Measurements from ENCODE around the gene TFF1.

TFF1 gene

DNA sequence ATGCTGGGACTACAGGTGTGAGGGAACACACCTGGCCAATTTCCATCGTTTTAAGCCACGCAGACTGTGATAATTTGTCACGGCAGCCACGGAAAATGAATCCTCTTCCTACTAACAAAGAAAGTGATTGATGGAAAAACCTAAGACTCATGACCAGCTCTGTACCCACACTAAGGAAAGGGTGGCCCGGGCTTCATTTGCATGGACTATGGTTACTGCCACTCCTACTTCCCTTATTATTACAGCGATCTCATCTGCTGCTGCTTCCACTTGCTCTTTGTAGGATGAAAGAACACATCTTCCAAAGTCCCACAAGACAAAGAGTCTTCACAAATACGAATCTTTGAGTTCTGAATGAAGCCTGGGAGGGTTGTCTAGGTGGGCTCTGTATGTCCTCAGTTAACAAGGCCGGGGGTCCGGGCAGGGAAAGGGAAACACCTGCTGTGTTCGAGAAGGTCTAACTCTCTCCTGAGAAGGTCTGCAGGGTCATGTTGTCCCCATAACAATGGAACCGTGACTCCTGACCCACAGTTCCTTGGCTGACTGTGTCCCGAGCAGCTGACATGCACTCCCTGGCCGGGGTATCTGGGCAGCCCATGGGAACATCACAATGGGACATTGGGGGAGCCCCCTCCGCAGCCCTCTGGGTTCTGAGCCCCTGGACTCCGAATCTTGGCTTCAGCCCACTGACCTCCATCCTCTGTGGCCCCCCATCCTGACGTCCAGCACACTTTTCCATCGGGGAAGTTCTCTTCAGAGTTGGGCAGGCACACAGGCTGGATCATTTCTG, 13.3 kb upstream of the TFF1 start:
- no peak for DNase-seq

DNA sequence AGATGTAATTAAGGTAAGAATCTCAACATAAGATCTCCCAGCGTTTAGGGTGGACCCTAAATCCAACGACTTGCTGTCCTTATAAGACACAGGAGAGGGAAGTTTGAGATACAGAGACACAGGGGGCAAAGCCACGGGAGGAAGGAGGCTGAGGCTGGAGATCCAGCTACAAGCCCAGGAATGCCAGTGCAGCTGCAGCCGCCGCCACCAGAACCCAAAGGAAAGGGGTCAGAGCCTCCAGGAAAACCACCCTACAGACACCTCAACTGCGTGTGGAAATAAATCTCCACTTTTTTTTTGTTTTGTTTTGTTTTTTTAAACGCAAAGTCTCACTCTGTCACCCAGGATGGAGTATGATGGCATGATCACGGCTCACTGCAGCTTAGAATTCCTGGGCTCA, 12.1 kb upstream of the TFF1 start:
- DNase-seq = no peak

DNA sequence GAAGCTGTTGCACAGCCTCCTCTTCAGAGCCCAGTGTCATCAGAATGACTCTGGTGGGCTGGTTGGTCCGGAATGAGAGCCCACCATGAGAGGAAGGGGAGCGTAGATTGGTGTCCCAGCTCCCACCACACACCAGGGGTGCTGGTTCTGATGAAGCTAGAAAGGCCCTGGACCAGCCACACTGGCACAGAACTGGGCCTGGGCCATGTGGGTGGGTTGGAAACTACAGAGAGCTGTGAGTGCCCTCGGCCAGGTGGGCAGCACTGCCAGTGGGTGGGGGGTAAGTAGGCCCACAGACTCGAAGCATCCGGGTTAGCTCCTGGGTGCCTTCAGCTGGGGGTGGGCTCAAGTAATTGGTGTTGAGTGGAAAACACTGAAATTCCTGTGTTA, 11.6 kb upstream of the TFF1 start:
- no peak for DNase-seq

DNA sequence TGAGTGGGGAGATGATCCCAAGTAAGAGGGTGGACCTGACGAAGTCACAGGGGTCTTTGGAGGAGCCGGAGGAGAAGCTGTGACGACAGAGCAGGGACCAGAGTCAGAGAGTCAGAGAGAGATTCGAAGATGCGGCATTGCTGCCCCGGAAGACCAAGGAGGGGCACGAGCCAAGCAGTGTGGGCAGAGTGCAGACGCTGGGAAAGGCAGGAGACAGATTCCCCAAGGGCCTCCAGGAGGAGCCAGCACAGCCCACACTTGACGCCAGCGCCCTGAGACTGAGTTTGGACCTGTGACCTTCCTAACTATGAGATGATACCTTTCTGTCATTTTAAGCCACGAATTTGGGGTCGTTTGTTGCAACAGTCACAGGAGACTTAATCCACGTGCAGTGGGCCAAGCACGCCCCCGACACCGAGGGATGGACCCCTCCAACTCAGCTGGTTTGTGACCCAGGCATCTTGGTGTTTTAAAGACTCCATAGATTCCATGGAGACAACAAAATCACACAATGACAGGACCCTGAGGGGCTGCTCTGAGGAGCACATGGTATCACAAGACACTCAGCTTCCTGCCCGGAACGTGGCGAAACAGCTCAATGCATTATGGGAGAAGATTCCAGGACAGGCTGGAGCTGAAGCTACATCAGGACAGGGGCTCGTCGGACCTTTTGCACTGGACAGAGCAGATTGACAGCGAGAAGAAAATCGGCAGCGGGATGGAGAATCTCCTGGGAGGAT, 11.0 kb upstream of the TFF1 start:
- DNase-seq = no peak

DNA sequence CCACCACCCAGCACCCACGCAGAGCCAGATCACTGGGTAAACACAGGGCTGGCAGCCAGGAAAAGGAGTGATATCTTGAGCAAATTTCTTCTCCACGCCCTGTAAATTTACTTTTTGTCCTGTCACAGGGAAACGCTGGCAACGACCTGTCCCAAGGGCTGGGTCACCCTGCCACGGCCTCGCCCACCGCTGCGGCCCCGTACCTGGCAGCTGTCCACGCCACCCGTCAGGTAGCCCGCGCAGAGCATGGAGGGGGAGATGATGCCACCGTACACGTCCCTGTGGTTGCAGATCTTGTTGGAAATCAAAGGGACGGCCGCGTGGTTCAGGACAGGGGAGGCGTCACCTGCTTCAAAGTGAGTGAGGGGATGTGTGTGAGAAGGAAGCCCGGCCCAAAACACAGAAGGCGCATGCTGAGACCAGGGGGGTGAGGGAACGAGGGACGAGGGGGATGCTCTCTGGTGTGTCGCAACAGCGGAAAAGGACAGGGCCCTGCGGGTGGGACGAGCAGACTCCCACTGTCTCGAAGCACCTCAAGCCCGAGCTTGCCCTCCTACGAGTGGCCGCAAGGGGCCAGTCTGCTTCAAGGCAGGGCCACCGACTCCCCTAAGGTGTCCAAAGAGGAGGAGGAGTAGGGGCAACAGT, 10.1 kb upstream of the TFF1 start:
- DNase-seq = no peak

DNA sequence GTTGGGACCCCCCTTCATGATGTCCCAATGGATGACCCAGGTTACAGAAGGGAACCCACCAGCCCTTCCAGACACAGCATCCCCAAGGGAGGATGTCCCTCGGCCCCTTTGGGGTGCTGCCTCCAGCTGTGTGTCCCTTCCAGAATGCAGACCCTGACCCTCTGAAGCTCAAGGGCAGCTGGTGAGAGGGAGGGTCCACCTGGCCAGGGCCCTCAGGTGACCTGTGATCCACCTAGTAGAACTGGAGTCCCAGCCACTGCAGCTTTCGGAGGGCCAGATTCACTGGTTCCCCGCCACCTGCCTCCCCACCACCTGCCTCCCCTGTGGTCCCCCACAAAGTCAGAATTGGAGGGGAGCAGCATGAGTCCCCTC, 9.6 kb upstream of the TFF1 start:
- no peak for DNase-seq

DNA sequence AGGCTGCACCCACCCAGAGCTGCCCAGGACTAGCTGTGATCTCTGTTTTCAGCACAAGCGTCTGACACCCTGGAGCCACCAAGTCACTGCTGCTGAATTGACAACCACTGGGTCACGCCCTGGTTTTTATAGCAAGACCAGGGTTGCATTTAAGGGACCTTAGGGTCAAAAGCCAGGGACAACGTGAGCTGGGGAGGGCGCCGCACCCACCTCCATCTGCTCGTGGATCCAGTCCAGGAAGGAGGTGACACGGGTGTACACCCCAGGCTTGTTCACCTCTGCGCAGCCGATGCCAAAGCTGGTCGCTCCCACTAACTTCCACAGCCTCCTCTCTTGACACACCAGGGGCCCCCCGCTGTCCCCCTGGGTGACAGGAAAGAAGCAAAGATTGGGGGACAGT, 9.2 kb upstream of the TFF1 start:
- no peak for DNase-seq

DNA sequence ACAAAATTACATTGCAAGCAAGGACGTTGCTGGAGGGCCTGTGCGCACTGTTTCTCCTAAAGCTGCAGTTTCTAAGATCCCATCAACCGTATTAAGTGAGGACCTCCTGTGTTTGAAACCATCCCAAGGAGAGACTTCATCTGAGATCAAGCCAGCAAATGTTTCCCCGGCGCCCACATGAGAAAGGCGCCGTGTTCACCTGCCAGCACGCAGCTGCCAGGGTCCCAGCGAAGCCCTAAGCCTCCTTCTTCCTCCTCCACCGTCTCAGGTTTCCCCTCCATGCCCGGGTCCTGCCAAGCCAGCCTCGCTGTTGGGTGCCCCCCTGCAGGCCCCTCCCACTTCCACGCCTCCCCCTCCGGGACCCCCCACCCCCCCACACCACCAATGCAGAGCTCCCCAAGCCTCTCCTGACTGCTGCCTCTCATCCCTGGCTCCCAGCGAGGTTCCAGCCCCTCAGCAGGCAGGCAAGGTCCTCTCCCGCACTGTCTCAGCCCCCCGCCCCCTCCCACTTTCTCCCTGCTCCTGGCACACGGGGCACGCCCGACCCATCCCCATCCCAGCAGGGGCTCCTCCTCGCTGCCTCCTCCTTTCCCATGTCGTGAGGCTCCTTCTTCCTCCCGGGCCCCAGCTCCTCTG, 8.6 kb upstream of the TFF1 start:
- DNase-seq = no peak

DNA sequence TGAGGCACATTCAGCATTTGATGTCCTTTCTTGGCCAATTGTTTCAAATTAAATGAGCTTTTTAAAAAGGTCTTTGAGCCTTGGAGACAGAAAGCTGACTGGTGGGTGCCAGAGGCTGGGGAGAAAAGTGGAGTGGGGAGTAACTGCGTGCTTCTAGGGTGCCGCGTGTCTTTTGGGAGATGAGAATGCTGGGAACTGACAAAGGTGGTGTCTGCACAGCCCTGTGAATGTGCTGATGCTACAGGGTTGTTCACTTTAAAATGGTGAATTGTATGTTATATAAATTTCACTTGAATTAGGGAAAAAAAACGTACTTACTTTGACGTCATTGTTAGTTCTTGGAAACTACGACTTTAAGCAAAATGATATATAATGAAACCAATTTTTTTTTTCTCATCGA, 8.1 kb upstream of the TFF1 start:
- DNase-seq = no peak

DNA sequence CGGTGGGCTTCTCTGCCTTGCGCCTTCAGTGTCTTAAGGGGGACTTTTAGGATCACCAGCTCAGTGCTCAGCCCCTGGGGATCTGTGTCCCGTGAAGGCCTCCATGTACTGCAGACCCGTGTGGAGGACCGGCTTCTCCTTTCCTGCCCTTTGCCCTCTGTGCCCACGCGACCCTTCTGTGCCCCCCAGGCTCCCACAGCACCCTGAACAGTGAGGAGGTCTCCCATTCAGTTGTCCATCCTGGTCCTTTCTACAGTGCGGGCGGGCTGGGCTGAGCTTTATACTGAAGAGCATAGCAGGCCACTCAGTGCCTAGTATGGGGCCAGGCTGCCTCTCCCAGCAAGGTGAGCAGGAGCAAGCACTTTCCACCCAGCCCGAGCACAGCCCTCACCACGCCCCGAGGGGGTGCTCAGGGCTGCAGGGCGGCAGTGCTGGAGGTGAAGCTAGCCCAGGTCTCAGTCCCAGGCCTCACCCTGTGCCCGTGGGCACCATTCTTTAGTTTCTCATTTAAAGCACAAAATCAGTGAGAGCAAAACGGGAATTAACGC, 7.6 kb upstream of the TFF1 start:
- no peak for DNase-seq

DNA sequence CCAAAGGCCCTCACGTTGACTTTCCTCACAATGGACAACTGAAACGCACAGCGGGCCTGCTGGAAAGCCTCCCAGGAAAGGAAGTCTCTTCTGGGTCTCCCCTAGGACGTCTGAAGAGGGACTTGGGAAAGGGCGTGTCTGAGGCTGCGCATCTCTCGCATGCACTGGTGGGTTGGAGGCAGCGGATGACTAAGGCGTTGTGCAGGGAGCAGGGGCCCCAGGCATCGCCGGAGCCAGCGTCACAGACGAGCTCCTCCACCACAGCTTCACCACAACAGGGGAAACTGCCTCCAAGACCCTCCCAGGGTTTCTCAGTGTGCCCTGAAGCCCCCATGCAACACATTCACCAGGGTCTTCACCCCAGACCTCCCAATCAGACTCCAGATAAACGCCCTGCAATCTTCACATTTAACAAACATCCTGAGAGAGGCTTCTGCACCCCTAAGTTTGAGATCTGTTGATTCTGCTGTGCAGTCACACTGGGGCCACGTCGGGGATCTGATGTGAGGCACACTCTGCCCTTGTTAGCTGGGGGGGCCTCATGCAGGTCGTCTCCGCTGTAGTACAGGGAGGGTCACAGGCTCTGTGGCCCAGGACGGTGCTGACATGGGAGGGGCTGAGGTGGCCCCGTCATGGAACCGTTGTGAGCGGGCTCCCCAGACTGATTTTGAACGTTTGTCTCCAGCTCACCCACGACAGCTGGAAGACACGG, 7.0 kb upstream of the TFF1 start:
- no peak for DNase-seq

DNA sequence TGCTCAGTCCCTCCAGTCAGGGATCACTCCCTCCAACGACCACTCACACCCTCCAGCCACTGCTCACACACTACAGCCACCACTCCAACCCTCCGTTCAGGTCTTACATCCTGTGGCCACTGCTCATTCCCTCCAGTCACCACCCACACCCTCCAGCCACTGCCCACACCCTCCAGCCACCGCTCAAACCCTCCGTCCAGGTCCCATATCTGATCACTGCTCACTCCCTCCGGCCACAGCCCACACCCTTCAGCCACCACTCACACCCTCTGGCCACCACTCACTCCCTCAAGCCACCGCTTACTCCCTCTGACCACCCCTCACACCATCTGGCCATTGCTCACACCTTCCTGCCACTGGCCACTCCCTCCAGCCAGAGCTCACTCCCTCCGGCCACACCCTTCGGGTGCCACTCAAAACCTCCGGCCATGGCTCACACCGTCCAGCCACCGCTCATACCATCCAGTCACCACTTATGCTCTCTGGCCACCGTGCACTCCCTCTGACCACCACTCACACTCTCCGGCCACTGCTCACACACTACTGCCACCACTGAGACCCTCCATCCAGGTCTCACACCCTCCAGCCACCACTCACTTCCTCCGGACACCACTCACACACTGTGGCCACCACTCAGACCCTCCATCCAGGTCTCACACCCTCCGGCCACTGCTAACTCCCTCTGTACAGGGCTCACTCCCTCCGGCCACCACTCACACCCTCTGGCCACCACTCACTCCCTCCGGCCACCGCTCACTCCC, 4.7 kb upstream of the TFF1 start:
- no peak for DNase-seq

DNA sequence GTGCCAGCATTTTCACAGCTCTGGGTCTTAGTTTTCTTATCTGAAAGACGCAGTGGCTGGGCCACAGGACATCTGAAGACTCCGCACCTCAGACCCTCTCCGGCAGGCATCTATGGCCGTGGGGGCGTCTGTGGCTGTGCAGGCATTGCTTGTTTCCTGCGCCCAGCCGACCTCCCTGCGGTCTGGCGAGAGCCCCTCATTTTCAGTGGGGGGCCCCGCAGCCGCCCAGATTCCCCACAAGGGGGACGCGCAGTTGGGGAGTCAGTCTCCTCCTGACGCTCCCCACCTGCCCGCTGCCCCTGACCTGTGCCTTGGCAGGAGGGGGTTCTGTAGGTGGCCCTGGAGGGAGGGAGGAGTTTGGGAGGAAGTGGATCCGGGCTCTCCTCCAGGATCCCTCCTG, 3.5 kb upstream of the TFF1 start:
- no peak for DNase-seq

DNA sequence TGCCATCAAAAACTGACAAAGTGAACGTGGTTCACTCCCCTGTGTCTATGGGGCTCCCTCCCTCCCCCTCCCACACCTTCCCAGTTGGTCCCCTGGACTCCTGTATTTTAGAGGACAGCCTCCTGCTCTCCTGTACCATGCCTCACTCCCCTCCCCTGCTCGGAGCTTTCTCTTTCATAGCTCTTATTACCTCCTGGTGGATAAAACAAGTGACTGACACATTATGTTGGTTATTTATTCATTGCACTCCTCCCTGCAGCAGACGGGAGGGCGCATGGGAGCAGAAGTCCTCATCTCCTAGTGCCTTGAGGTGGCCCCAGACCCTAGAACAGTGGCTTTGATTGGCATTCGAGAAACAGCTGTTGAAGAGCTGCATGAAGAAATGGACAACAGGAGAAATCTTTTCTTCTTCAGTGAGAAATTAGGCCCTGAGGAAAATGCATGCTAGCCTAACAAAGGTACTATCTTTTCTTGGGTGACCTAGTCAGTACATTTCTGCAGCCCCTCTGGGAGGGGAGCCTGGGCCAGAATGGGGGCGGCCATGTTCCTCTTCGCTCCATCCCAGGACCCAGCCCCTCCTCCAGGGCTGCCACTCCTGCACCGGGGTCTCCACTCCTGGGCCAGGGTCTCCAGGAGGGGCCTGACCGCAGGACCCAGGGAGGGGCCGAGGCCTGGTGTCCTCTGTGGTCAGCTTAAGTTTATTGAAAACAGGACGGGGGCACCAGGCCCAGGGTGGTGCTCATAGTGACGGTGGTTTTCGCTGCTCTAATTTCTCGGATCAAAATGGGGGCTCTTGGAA, 1.2 kb upstream of the TFF1 start:
- no peak for DNase-seq

DNA sequence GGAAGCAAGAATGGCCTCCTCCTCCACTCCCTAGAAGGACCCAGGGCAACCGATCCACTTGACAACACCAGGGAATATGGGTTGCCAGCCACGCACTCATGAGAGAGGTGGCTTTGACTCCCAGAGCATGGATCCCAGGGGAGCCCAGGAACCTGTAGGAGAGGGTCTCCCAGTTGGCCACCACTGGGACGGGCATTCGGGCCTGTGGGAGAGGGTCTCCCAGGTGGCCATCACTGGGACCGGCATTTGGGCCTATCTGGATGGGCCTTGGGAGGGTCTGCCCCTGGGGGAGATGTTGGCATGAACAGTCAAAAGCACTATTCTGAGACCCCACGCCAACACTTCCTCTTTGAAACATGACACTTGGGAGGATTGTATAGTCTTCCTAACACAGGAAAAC, 565 bp downstream of the TFF1 start:
- DNase-seq = no peak

DNA sequence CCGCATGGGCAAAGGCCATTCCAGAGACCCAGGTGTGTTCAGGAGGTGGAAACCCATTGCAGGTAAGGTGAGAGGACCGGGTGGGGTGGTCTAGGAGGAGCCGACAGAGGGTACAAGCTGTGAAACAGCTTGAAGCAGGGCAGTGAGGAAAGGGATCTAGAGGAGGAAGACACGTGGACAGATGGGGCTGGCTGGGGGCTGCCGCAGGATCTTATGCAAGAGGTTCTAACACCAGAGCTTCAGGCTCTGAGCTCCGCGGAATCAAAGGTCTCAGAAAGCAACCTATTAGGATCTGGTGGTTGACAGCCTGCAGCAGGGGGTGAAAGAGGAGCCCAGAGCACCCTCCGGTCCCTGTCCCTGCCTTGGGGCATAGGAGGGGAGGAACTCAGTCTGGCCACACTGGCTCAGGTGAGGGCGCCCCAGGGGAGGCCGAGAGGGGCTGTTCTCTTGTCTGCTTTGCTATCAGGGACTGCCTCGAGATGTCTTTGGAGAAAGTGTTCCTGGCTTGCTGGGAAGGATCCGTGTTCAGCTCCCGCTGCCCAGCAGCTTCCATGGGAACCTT, 1.9 kb downstream of the TFF1 start:
- no peak for DNase-seq

DNA sequence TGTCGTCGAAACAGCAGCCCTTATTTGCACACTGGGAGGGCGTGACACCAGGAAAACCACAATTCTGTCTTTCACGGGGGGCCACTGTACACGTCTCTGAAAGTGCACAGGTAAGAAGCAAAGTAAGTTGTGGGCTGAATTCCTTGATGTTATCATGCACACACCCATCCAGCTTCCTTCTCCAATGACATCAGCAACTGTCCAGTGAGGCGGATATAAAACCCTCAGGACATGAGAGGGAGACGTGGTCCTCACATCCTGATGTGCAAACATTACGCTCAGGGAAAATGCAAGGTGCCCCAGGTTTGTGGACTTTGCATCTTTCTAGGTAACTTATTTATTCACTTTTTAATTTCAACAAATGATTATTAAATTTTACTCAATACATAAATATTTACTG, 3.0 kb downstream of the TFF1 start:
- no peak for DNase-seq

DNA sequence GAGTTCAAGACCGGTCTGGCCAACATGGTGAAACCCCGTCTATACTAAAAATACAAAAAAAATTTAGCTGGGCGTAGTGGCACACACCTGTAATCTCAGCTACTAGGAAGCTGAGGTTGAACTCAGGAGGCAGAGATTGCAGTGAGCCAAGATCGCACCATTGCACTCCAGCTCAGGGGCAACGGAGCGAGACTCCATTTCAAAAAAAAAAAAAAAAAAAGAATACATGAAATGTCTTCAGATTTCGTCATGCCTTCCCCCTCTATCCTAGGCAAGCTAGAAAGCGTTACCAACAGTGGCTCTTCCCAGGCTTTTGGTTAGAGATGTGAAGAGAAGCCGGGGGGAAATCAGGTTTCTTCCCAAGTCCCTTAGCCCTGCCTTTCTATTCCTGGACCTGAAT, 3.6 kb downstream of the TFF1 start:
- no peak for DNase-seq

DNA sequence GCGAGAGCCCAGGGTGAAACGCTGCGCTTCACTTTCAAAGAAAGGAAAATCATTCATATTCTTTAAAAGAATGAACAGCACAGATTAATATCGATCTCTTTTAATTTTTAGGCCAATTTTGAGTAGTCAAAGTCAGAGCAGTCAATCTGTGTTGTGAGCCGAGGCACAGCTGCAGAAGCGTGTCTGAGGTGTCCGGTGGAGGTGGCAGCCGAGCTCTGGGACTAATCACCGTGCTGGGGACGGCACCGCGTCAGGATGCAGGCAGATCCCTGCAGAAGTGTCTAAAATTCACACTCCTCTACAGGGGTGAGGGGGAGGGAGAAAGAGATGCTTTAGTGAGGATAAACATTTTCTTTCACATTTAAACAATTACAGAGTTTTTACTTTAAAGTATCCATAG, 4.1 kb downstream of the TFF1 start:
- no peak for DNase-seq

DNA sequence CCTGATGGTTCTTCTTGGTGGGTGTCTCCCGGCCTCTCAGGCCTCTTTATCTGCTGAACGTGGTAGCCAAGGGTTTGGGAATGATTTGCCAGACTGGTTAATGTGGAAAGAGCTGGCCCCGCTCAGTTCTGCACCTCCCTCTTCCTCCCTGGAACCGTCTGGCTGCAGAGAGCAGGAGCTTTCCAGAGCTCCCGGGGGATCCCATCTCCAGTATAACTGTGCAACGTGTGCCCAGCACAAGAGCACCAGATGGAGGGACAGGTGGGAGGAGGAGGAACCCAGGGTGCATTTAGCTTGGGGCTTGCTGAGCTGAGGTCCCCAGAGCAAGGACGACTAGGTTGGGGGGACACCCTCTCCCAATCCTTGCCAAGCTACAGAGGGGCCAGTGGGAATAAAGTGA, 5.0 kb downstream of the TFF1 start:
- DNase-seq = no peak

DNA sequence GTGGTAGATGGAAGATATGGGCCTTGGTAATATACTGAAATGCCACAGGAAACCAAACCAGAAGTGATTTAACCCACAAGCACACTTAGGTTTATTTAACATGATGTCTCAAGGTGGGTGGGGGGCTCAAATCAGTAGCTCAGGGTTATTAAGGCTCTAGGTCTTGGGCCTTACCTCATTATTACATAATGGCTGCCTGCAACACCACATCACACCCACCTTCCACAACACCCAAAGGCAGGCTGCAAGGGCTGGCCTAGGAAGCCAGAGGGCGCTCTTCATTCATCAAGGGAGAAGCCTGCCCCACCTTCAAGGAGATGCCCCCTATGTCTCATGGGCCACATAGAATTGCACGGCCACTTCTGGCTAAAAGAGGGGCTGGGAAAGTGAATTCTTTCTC, 6.0 kb downstream of the TFF1 start:
- DNase-seq = no peak
